ENCODE data around the gene NFAM1. TPM values are rescaled to one million over a fixed set of nuclear protein-coding genes. Genes with fewer than 3 reads are reported as not detected.

The NFAM1 gene
- total and polyA plus RNA-seq, 4 donors = 1.2 to 2.5 (median 1.8) TPM

GRCh38 chr22:42341779-42342178 is 90.4 kb downstream of the NFAM1 start:
- H3K4me3 ChIP-seq (ENCODE audit: low read depth, low read length) = no peak overlapping the region
- H3K27me3 ChIP-seq (ENCODE audit: control insufficient read depth, insufficient read depth, low read length) = no peaks in the 10 kb centered on the region
- H3K36me3 ChIP-seq (ENCODE audit: control insufficient read depth, insufficient read depth, low read length) = no peaks in the 10 kb centered on the region
- H3K9me3 ChIP-seq (ENCODE audit: control insufficient read depth, insufficient read depth, low read length) = no peaks in the 10 kb centered on the region
- peaks cover 82% of the 10 kb centered on the region for H3K4me1 ChIP-seq (ENCODE audit: control insufficient read depth, insufficient read depth, low read length)
- no peak overlapping the region for H3K27ac ChIP-seq (ENCODE audit: low read depth, low read length)
- DNase-seq (ENCODE audit: low read depth in 4 of 6, low spot score in 6 of 6) = no peak
- 100% methylated on average over 2 of the region's 4 CpGs for WGBS (ENCODE audit: insufficient coverage)

DNA sequence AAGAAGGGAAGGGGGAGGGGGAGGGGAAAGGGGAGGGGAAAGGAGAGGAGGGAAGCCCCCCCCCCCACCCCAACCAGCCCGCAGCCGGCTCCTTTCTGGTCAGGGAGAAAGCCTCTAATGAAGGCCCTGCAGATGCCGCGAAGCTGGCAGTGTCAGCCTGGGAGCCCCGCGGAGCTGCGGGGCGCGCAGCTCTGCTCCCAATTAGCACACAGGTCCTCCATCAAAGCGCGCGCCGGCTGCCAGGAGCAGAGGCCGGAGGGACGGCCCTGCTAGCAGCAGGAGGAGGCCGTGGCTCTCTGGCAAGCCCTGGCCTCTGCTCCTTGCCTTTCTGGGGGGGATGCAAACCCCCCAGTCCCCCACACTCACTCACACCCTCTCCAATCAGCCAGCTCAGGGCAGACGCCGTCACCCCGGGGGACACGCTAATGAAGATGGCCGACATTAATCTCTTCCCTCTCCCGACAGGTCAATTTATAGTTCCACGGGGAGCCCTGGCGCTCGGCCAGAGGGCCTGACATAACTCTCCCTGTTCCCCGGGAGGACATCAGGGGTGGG is 91.3 kb downstream of the NFAM1 start:
- H3K4me1 ChIP-seq (ENCODE audit: control insufficient read depth, insufficient read depth, low read length) = peaks cover 83% of the 10 kb centered on the region
- no peaks in the 10 kb centered on the region for H3K36me3 ChIP-seq (ENCODE audit: control insufficient read depth, insufficient read depth, low read length)
- peak in 2 of 6 donors; percentile 72 to 85 for DNase-seq (ENCODE audit: low read depth in 4 of 6, low spot score in 6 of 6)
- 2% methylated on average over 18 of the region's 26 CpGs for WGBS (ENCODE audit: insufficient coverage)
- H3K4me3 ChIP-seq (ENCODE audit: low read depth, low read length) = peak overlapping the region; percentile 1
- no peaks in the 10 kb centered on the region for H3K27me3 ChIP-seq (ENCODE audit: control insufficient read depth, insufficient read depth, low read length)
- no peak overlapping the region for H3K27ac ChIP-seq (ENCODE audit: low read depth, low read length)
- H3K9me3 ChIP-seq (ENCODE audit: control insufficient read depth, insufficient read depth, low read length) = no peaks in the 10 kb centered on the region

GRCh38 chr22:42340150-42340549 is 92.1 kb downstream of the NFAM1 start:
- H3K27ac ChIP-seq (ENCODE audit: low read depth, low read length) = no peak overlapping the region
- peaks cover 3% of the 10 kb centered on the region for H3K36me3 ChIP-seq (ENCODE audit: control insufficient read depth, insufficient read depth, low read length)
- 63% methylated on average over 3 of the region's 3 CpGs for WGBS (ENCODE audit: insufficient coverage)
- no peak overlapping the region for H3K4me3 ChIP-seq (ENCODE audit: low read depth, low read length)
- no peaks in the 10 kb centered on the region for H3K27me3 ChIP-seq (ENCODE audit: control insufficient read depth, insufficient read depth, low read length)
- no peaks in the 10 kb centered on the region for H3K9me3 ChIP-seq (ENCODE audit: control insufficient read depth, insufficient read depth, low read length)
- no peak for DNase-seq (ENCODE audit: low read depth in 4 of 6, low spot score in 6 of 6)
- peaks cover 81% of the 10 kb centered on the region for H3K4me1 ChIP-seq (ENCODE audit: control insufficient read depth, insufficient read depth, low read length)

DNA sequence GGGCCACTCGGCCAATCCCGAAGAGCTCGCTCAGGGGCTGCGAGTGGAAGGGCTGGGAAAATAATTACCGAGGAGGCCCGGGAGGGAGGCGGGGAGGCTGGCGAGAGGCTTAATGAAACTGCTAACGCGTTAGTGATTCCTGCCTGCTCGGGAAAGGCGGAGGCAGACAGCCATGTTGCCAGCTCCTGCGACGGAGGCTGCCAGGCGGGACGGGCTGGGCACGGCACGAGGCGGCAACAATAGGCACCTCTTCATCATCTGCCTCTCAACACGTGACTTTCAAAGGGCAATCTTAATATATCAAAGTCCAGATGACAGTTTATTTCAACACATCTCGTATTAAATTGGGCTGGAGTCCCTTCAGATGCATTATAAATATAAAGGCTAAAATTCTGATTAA is 93.7 kb downstream of the NFAM1 start:
- DNase-seq (ENCODE audit: low read depth in 4 of 6, low spot score in 6 of 6) = peak in 2 of 6 donors; percentile 73 to 84
- no peaks in the 10 kb centered on the region for H3K9me3 ChIP-seq (ENCODE audit: control insufficient read depth, insufficient read depth, low read length)
- peaks cover 3% of the 10 kb centered on the region for H3K36me3 ChIP-seq (ENCODE audit: control insufficient read depth, insufficient read depth, low read length)
- peaks cover 72% of the 10 kb centered on the region for H3K4me1 ChIP-seq (ENCODE audit: control insufficient read depth, insufficient read depth, low read length)
- no peaks in the 10 kb centered on the region for H3K27me3 ChIP-seq (ENCODE audit: control insufficient read depth, insufficient read depth, low read length)
- H3K27ac ChIP-seq (ENCODE audit: low read depth, low read length) = no peak overlapping the region
- H3K4me3 ChIP-seq (ENCODE audit: low read depth, low read length) = no peak overlapping the region
- WGBS (ENCODE audit: insufficient coverage) = 32% methylated on average over 14 of the region's 21 CpGs

DNA sequence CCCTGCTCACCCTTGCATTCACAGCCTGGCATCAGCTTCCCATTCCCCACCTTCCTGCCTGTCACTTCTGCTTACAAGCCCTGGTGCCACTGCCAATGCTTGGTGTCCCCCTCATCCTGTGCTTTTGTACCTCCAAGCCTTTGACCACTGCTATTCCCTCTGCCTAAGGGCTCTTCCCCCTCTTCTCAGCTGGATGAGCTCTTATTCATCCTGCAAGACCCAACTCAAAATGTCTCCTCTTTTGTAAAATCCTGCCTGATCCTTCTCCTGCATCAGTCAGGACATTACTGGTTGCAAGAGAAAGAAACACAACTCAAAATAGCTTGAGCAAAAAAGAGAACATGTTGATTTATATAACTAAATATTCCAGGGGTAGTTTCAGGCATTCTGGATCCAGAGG is 94.8 kb downstream of the NFAM1 start:
- Histone ChIP-seq H3K27me3 (ENCODE audit: control insufficient read depth, insufficient read depth, low read length) (no peaks in the 10 kb centered on the region), H3K4me1 (ENCODE audit: control insufficient read depth, insufficient read depth, low read length) (peaks cover 63% of the 10 kb centered on the region), H3K4me3 (ENCODE audit: low read depth, low read length) (no peak overlapping the region), H3K9me3 (ENCODE audit: control insufficient read depth, insufficient read depth, low read length) (no peaks in the 10 kb centered on the region), H3K27ac (ENCODE audit: low read depth, low read length) (no peak overlapping the region), H3K36me3 (ENCODE audit: control insufficient read depth, insufficient read depth, low read length) (peaks cover 5% of the 10 kb centered on the region)
- no peak for DNase-seq (ENCODE audit: low read depth in 4 of 6, low spot score in 6 of 6)

DNA sequence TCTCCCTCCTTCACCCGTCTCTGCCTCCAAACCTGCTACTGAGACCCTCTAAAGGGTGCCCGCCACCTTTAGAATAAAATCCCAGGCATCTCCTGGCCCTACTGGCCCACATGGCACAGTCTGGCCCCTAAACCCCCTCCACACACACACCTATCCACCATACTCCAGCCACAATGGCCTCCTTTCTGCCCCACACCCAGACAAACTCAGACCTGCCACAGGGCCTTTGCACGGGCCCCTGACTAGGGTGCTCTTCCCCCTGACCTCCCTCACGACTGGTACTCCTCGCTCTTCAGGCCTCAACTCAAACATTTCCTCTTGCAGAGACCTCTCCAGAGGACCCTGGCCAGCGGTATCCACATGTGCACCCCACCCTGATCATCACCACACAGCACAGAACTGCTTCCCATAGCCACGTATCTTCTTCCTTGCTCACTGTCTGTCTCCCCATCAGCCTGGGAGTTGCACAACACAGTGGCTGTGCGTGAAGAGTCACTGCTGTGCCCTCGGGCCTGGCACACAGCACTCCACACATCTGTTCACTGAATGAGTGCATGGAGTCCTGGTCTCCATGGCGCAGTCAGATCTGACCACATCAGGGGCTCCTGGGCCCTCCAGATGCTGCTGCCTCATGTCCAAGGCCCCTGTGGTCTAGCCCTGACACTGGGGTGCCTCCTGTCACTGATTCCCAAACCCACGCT is 95.5 kb downstream of the NFAM1 start:
- Histone ChIP-seq H3K4me1 (ENCODE audit: control insufficient read depth, insufficient read depth, low read length) (peaks cover 57% of the 10 kb centered on the region), H3K36me3 (ENCODE audit: control insufficient read depth, insufficient read depth, low read length) (peaks cover 5% of the 10 kb centered on the region), H3K4me3 (ENCODE audit: low read depth, low read length) (no peak overlapping the region), H3K27me3 (ENCODE audit: control insufficient read depth, insufficient read depth, low read length) (no peaks in the 10 kb centered on the region), H3K27ac (ENCODE audit: low read depth, low read length) (no peak overlapping the region), H3K9me3 (ENCODE audit: control insufficient read depth, insufficient read depth, low read length) (no peaks in the 10 kb centered on the region)
- no peak for DNase-seq (ENCODE audit: low read depth in 4 of 6, low spot score in 6 of 6)
- 88% methylated on average over 11 of the region's 11 CpGs for WGBS (ENCODE audit: insufficient coverage)

DNA sequence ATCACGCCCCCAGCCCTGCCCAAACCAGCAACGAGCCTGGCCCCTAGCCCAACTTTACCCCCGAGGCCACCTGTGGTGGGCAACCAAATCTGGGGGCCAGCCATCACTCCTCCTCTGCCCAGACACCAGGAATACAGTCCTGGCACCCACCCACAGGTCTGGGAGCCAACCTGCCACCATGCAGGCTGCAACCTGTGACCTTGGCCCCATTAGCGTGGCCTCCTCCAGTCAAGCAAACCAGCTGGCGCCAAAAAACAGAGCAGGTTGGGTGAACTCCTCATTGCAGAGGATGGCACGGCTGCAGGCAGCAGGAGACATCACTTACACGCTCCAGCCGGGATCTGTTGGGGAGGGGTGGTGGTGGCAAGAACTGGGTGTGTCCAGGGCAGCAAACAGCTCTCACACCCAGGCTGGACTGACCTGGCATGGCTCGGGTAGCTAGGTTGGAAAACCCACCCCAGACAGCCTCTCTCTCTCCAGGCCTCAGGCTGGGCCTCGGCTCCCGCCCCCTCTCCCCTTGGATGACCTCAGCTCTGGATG is 96.3 kb downstream of the NFAM1 start:
- Histone ChIP-seq H3K27ac (ENCODE audit: low read depth, low read length) (no peak overlapping the region), H3K36me3 (ENCODE audit: control insufficient read depth, insufficient read depth, low read length) (peaks cover 5% of the 10 kb centered on the region), H3K4me3 (ENCODE audit: low read depth, low read length) (no peak overlapping the region), H3K9me3 (ENCODE audit: control insufficient read depth, insufficient read depth, low read length) (no peaks in the 10 kb centered on the region), H3K4me1 (ENCODE audit: control insufficient read depth, insufficient read depth, low read length) (peaks cover 57% of the 10 kb centered on the region), H3K27me3 (ENCODE audit: control insufficient read depth, insufficient read depth, low read length) (peaks cover 3% of the 10 kb centered on the region)
- WGBS (ENCODE audit: insufficient coverage) = 74% methylated on average over 11 of the region's 11 CpGs
- no peak for DNase-seq (ENCODE audit: low read depth in 4 of 6, low spot score in 6 of 6)

- Histone ChIP-seq H3K27me3 (ENCODE audit: control insufficient read depth, insufficient read depth, low read length) (peaks cover 6% of the 10 kb centered on the region), H3K9me3 (ENCODE audit: control insufficient read depth, insufficient read depth, low read length) (no peaks in the 10 kb centered on the region), H3K4me3 (ENCODE audit: low read depth, low read length) (no peak overlapping the region), H3K27ac (ENCODE audit: low read depth, low read length) (no peak overlapping the region), H3K36me3 (ENCODE audit: control insufficient read depth, insufficient read depth, low read length) (peaks cover 6% of the 10 kb centered on the region), H3K4me1 (ENCODE audit: control insufficient read depth, insufficient read depth, low read length) (peaks cover 57% of the 10 kb centered on the region)
- WGBS (ENCODE audit: insufficient coverage) = 88% methylated on average over 11 of the region's 11 CpGs
- DNase-seq (ENCODE audit: low read depth in 4 of 6, low spot score in 6 of 6) = no peak
Observed at GRCh38 chr22:42334875-42335512, 97.2 kb downstream of the NFAM1 start.

DNA sequence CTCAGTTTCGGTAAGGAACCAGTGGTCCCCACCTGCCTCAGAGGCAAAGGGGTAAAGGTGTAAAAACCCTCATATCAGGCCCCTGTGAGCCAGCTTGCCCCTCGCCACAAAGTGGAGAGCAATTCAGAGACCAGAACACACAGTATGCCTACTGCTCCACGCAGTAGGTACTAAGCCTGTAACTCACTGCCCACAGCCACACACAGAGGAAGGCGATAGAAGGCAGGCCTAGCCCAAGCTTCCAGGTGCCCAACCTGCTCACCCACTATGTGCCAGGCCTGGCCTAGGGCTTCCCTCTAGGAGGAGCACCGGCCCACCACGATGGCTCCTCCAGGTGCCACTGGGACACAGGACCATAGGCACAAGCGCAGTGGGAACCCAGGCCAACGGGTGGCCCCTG is 98.7 kb downstream of the NFAM1 start:
- no peaks in the 10 kb centered on the region for H3K9me3 ChIP-seq (ENCODE audit: control insufficient read depth, insufficient read depth, low read length)
- H3K36me3 ChIP-seq (ENCODE audit: control insufficient read depth, insufficient read depth, low read length) = peaks cover 17% of the 10 kb centered on the region
- 95% methylated on average over 8 of the region's 8 CpGs for WGBS (ENCODE audit: insufficient coverage)
- H3K27me3 ChIP-seq (ENCODE audit: control insufficient read depth, insufficient read depth, low read length) = peaks cover 9% of the 10 kb centered on the region
- H3K4me1 ChIP-seq (ENCODE audit: control insufficient read depth, insufficient read depth, low read length) = peaks cover 57% of the 10 kb centered on the region
- no peak overlapping the region for H3K27ac ChIP-seq (ENCODE audit: low read depth, low read length)
- H3K4me3 ChIP-seq (ENCODE audit: low read depth, low read length) = no peak overlapping the region
- DNase-seq (ENCODE audit: low read depth in 4 of 6, low spot score in 6 of 6) = no peak
